SK-N-SH treated with all-trans-retinoic acid at 6 μM for 48 hours (cell line): ENCODE data around the gene CACNA2D3.

Experiments used
- ARNTL ChIP-seq: fragments of 450-650 bp; formaldehyde crosslinking; IDR thresholded peaks from 2 replicates; pipeline ENCODE4 v1.5.0; 2020; ENCODE audit warnings: low read depth, mild to moderate bottlenecking, moderate library complexity, borderline replicate concordance
- BACH2 ChIP-seq: fragments of 250-450 bp; sonication (Bioruptor Pico); IDR thresholded peaks from 2 replicates; pipeline ENCODE4 v1.9.0; 2021; ENCODE audit warnings: mild to moderate bottlenecking, borderline replicate concordance
- OSR1 ChIP-seq: fragments of 250-450 bp; sonication (Bioruptor Pico); IDR thresholded peaks from 2 replicates; pipeline ENCODE4 v1.8.0; 2022; ENCODE audit warnings: moderate library complexity, mild to moderate bottlenecking, inconsistent platforms
- TCF4 ChIP-seq: fragments of 250-450 bp; sonication (Bioruptor Pico); IDR thresholded peaks from 2 replicates; pipeline ENCODE4 v1.8.0; 2021; ENCODE audit warnings: mild to moderate bottlenecking, moderate library complexity, borderline replicate concordance
- ZFP30 ChIP-seq: fragments of 450-650 bp; formaldehyde crosslinking; IDR thresholded peaks from 2 replicates; pipeline ENCODE4 v1.5.0; 2022; ENCODE audit warnings: mild to moderate bottlenecking, moderate library complexity
- ZNF70 ChIP-seq: fragments of 450-650 bp; formaldehyde crosslinking; IDR thresholded peaks from 2 replicates; pipeline ENCODE4 v1.5.0; 2020; ENCODE audit warnings: mild to moderate bottlenecking, moderate library complexity
- TF ChIP-seq, protein P1 (sequence below): fragments of 250-450 bp; sonication (Bioruptor Pico); IDR thresholded peaks from 2 replicates; pipeline ENCODE4 v1.8.0; 2020; ENCODE audit warnings: mild to moderate bottlenecking, moderate library complexity, borderline replicate concordance

GRCh38 chr3:54120657-54121413 is 1.5 kb upstream of the CACNA2D3 start:
- TF ChIP-seq, protein P1, sequence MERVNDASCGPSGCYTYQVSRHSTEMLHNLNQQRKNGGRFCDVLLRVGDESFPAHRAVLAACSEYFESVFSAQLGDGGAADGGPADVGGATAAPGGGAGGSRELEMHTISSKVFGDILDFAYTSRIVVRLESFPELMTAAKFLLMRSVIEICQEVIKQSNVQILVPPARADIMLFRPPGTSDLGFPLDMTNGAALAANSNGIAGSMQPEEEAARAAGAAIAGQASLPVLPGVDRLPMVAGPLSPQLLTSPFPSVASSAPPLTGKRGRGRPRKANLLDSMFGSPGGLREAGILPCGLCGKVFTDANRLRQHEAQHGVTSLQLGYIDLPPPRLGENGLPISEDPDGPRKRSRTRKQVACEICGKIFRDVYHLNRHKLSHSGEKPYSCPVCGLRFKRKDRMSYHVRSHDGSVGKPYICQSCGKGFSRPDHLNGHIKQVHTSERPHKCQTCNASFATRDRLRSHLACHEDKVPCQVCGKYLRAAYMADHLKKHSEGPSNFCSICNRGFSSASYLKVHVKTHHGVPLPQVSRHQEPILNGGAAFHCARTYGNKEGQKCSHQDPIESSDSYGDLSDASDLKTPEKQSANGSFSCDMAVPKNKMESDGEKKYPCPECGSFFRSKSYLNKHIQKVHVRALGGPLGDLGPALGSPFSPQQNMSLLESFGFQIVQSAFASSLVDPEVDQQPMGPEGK = no peak
- TF ChIP-seq ARNTL (CRISPR knock-in tag) (no peak), TCF4 (CRISPR knock-in tag) (no peak), ZFP30 (CRISPR knock-in tag) (no peak), ZNF70 (CRISPR knock-in tag) (no peak), BACH2 (no peak), OSR1 (CRISPR knock-in tag) (no peak)
